Measurements from ENCODE around the gene BTBD10.

Gene BTBD10

DNA sequence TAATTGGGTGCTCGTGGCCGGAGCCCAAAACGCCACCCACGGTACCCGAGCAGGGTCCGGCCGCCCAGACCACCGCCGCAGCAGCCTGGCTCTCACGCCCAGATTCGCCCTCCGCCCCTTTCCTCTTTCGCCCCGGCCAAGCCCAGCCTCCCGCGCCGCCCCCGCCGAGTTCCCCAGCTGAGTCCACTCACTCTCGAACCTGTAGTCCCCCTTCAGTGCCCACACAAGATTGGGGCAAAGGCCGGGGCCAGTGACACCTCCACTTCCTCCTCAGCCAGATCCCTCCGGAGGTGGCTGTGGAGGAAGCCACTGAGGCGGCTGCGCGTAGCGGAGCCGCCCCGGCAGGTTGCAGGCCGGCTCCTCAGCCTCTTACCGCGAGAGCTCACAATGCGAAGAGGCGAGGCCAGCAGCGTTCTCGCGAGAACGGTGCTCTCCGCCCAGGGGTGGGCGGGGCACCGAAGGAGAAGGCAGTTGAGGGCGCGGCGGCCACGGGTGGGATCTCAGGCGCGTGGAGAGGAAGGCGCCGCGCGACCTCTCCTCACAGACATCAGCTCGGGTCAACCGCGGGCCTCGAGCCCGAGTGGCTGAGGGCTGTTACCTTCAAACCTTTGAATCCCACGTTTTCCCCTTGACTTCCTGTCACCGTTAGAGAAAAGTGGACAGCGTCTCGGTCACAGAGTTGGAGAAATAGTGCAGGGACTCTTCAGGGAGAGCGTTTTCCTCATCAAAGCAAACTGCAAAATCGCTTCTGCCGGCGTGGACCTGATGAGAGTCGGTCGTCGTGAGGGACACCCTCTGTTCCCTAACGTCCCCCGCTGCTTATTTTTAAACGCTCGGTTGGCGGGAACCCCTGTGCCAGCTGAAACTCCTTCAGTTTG lies at the start of gene BTBD10:
TSS of gene BTBD10 (minus strand) at position 322 of the 878 bp plus-strand sequence. CDS start 18,098 bp downstream, outside the sequence.
- H3K27ac ChIP-seq (ENCODE audit: low read length), result peak within 1 kb of the TSS; percentile 43
- no peaks in the 10 kb centered on the region for H3K9me3 ChIP-seq (ENCODE audit: insufficient read depth, low read length)

DNA sequence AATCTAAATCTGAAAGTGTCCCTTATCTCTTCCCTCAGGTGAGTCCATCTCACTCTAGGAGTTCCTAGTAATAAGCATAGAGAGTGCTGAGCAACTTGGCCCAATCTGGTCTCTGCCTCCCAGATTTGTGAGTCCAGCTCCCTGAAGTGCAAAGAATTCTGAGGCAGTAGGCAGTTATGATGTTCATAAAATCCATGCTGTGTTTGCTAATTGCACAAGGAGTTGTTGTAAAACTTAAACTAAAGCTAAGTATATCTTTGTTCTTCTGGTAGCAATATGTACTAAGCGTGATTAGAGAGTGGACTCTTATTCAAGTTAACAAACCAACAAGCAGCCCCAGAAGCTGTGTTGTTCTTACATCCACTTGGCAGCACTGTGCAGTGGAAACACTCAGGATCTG lies 40.4 kb upstream of the BTBD10 start:
- no peaks in the 10 kb centered on the region for H3K9me3 ChIP-seq (ENCODE audit: insufficient read depth, low read length)
- TF ChIP-seq, protein P1, sequence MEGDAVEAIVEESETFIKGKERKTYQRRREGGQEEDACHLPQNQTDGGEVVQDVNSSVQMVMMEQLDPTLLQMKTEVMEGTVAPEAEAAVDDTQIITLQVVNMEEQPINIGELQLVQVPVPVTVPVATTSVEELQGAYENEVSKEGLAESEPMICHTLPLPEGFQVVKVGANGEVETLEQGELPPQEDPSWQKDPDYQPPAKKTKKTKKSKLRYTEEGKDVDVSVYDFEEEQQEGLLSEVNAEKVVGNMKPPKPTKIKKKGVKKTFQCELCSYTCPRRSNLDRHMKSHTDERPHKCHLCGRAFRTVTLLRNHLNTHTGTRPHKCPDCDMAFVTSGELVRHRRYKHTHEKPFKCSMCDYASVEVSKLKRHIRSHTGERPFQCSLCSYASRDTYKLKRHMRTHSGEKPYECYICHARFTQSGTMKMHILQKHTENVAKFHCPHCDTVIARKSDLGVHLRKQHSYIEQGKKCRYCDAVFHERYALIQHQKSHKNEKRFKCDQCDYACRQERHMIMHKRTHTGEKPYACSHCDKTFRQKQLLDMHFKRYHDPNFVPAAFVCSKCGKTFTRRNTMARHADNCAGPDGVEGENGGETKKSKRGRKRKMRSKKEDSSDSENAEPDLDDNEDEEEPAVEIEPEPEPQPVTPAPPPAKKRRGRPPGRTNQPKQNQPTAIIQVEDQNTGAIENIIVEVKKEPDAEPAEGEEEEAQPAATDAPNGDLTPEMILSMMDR (IDR thresholded peaks at IDR 0.05; ENCODE audit: low read depth, low read length), result no peak
- TF ChIP-seq EZH2phosphoT487 (IDR thresholded peaks at IDR 0.05; ENCODE audit: low read depth), result no peak
- H3K79me2 ChIP-seq (ENCODE audit: low read length), result no peaks in the 10 kb centered on the region
- no peak overlapping the region for H3K9ac ChIP-seq (ENCODE audit: low read length)
- H4K20me1 ChIP-seq (ENCODE audit: insufficient read depth, low read length), result no peaks in the 10 kb centered on the region
- no peaks in the 10 kb centered on the region for H3K4me1 ChIP-seq (ENCODE audit: low read length)
- no peaks in the 10 kb centered on the region for H3K36me3 ChIP-seq (replicated peaks; ENCODE audit: low read depth, low read length)
- no peak overlapping the region for H2AFZ ChIP-seq (ENCODE audit: low read depth, low read length)
- no peak overlapping the region for H3K4me2 ChIP-seq (ENCODE audit: low read length)
- H3K4me3 ChIP-seq (ENCODE audit: low read length), result no peak overlapping the region
- no peaks in the 10 kb centered on the region for H3K27me3 ChIP-seq (ENCODE audit: low read depth, low read length)
- H3K27ac ChIP-seq (ENCODE audit: low read length), result no peak overlapping the region

More for the DNA sequence above, at the start of gene BTBD10:
- H3K4me3 ChIP-seq (ENCODE audit: low read length), result peak within 1 kb of the TSS; percentile 98
- H3K4me1 ChIP-seq (ENCODE audit: low read length), result peaks cover 21% of the 10 kb centered on the region
- TF ChIP-seq EZH2phosphoT487 (IDR thresholded peaks at IDR 0.05; ENCODE audit: low read depth), result no peak
- TF ChIP-seq, protein P1 (IDR thresholded peaks at IDR 0.05; ENCODE audit: low read depth, low read length), result no peak
- no peaks in the 10 kb centered on the region for H3K27me3 ChIP-seq (ENCODE audit: low read depth, low read length)
- H3K4me2 ChIP-seq (ENCODE audit: low read length), result peak within 1 kb of the TSS; percentile 94
- H4K20me1 ChIP-seq (ENCODE audit: insufficient read depth, low read length), result peaks cover 3% of the 10 kb centered on the region; the same call in 1 of the 2 replicates
- peak within 1 kb of the TSS; percentile 90 for H2AFZ ChIP-seq (ENCODE audit: low read depth, low read length)
- H3K36me3 ChIP-seq (replicated peaks; ENCODE audit: low read depth, low read length), result no peaks in the 10 kb centered on the region
- H3K79me2 ChIP-seq (ENCODE audit: low read length), result peaks cover 37% of the 10 kb centered on the region
- H3K9ac ChIP-seq (ENCODE audit: low read length), result peak within 1 kb of the TSS; percentile 91

DNA sequence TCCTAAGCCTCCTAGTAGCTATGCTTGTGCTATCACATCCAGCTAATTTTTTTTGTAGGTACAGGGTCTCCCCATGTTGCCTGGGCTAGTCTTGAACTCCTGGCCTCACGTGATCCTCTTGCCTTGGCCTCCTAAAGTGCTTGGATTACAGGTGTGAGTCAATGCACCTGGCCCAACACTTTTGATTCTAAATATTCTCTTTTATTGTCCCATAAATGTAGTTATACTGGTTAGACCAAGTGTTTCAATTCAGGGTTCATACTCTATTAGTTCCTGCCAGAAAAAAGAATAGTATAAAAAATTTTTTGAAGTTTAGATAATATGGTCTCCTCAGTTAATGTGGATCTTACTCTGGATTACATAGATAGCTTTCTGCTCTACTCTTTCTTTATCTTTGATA lies 39.5 kb upstream of the BTBD10 start:
- H3K4me3 ChIP-seq (ENCODE audit: low read length), result no peak overlapping the region
- H4K20me1 ChIP-seq (ENCODE audit: insufficient read depth, low read length), result no peaks in the 10 kb centered on the region
- no peak overlapping the region for H2AFZ ChIP-seq (ENCODE audit: low read depth, low read length)
- no peaks in the 10 kb centered on the region for H3K27me3 ChIP-seq (ENCODE audit: low read depth, low read length)
- no peaks in the 10 kb centered on the region for H3K9me3 ChIP-seq (ENCODE audit: insufficient read depth, low read length)
- no peak overlapping the region for H3K9ac ChIP-seq (ENCODE audit: low read length)
- no peak for TF ChIP-seq EZH2phosphoT487 (IDR thresholded peaks at IDR 0.05; ENCODE audit: low read depth)
- TF ChIP-seq, protein P1 (IDR thresholded peaks at IDR 0.05; ENCODE audit: low read depth, low read length), result no peak
- H3K79me2 ChIP-seq (ENCODE audit: low read length), result no peaks in the 10 kb centered on the region
- H3K27ac ChIP-seq (ENCODE audit: low read length), result no peak overlapping the region
- H3K4me2 ChIP-seq (ENCODE audit: low read length), result no peak overlapping the region
- no peaks in the 10 kb centered on the region for H3K36me3 ChIP-seq (replicated peaks; ENCODE audit: low read depth, low read length)
- no peaks in the 10 kb centered on the region for H3K4me1 ChIP-seq (ENCODE audit: low read length)

DNA sequence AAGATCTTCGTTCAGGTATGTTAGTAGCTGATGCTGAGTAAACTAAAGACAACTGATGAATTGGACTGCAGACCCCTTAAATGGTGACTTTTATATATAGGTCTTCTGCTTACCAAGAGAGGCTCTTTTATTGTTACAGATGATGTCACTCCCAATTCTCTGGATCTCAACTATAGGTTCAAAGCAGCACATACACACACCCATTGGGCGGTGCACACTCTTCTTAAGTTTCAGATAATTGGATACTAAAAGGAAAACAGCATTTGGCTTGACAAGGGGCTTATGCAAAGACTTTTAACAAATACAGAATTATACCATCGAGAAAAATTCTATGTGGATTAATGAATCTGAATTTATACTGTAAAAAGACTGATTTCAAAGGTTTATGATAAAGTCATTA lies 32.9 kb upstream of the BTBD10 start, which contains the start of gene PTH:
TSS of gene PTH (minus strand) at position 69 of the 400 bp plus-strand sequence. CDS start 3,142 bp downstream, outside the sequence.
- no peaks in the 10 kb centered on the region for H4K20me1 ChIP-seq (ENCODE audit: insufficient read depth, low read length)
- H2AFZ ChIP-seq (ENCODE audit: low read depth, low read length), result no peak within 1 kb of the TSS
- H3K79me2 ChIP-seq (ENCODE audit: low read length), result no peaks in the 10 kb centered on the region
- TF ChIP-seq, protein P1 (IDR thresholded peaks at IDR 0.05; ENCODE audit: low read depth, low read length), result no peak
- no peak for TF ChIP-seq EZH2phosphoT487 (IDR thresholded peaks at IDR 0.05; ENCODE audit: low read depth)
- H3K4me3 ChIP-seq (ENCODE audit: low read length), result no peak within 1 kb of the TSS
- no peaks in the 10 kb centered on the region for H3K4me1 ChIP-seq (ENCODE audit: low read length)
- no peak within 1 kb of the TSS for H3K4me2 ChIP-seq (ENCODE audit: low read length)
- H3K27ac ChIP-seq (ENCODE audit: low read length), result no peak within 1 kb of the TSS
- no peak within 1 kb of the TSS for H3K9ac ChIP-seq (ENCODE audit: low read length)
- no peaks in the 10 kb centered on the region for H3K36me3 ChIP-seq (replicated peaks; ENCODE audit: low read depth, low read length)
- no peaks in the 10 kb centered on the region for H3K9me3 ChIP-seq (ENCODE audit: insufficient read depth, low read length)
- H3K27me3 ChIP-seq (ENCODE audit: low read depth, low read length), result 0 out of 2 replicates have a peak, but pooled peaks cover 7% of the 10 kb centered on the region

Data from OCI-LY3 (cell line).